SK-N-MC (cell line): ENCODE measurements around the gene ATXN3.

Source experiments
- DNase-seq: peaks from one replicate; pipeline ENCODE4 v3.0.0-alpha.2; 2011; ENCODE audit warnings: low read depth, low spot score
- H3K27ac ChIP-seq: fragments of 200-600 bp; sonication (generic); 2 replicates; pipeline ENCODE4 v1.5.1; 2016; ENCODE audit warnings: mixed run types
- H3K36me3 ChIP-seq: fragments of 200-600 bp; sonication (generic); 2 replicates; pipeline ENCODE4 v1.6.1; 2017; ENCODE audit warnings: antibody characterized with exemption, low read length, mixed read lengths; ENCODE audit not compliant: insufficient read depth
- H3K4me3 ChIP-seq: fragments of 200-600 bp; sonication (generic); 2 replicates; pipeline ENCODE4 v1.5.1; 2016
- H3K9ac ChIP-seq: fragments of 200-600 bp; sonication (generic); 2 replicates; pipeline ENCODE4 v1.8.0; 2017; ENCODE audit warnings: mixed run types, mixed read lengths; ENCODE audit not compliant: insufficient read length
- H3K9me3 ChIP-seq: fragments of 200-600 bp; sonication (generic); 2 replicates; pipeline ENCODE4 v1.6.1; 2017; ENCODE audit warnings: low read depth, mild to moderate bottlenecking, antibody characterized with exemption, low read length, moderate library complexity, mixed read lengths
- EZH2 ChIP-seq: fragments of 200-600 bp; sonication (generic); IDR thresholded peaks from one replicate; pipeline ENCODE4 v1.6.1; 2017; ENCODE audit warnings: antibody characterized with exemption
- FOXP2 ChIP-seq: optimal IDR thresholded peaks from 2 replicates; pipeline ENCODE3; 2011; ENCODE audit warnings: mild to moderate bottlenecking, moderate library complexity; ENCODE audit not compliant: insufficient read depth; ENCODE audit errors: extremely low read length, control extremely low read depth
- POLR2AphosphoS5 ChIP-seq: IDR thresholded peaks from 2 replicates; pipeline ENCODE4 v1.6.1; 2012; ENCODE audit warnings: mild to moderate bottlenecking, low read depth, low read length, borderline replicate concordance

Gene ATXN3

DNA sequence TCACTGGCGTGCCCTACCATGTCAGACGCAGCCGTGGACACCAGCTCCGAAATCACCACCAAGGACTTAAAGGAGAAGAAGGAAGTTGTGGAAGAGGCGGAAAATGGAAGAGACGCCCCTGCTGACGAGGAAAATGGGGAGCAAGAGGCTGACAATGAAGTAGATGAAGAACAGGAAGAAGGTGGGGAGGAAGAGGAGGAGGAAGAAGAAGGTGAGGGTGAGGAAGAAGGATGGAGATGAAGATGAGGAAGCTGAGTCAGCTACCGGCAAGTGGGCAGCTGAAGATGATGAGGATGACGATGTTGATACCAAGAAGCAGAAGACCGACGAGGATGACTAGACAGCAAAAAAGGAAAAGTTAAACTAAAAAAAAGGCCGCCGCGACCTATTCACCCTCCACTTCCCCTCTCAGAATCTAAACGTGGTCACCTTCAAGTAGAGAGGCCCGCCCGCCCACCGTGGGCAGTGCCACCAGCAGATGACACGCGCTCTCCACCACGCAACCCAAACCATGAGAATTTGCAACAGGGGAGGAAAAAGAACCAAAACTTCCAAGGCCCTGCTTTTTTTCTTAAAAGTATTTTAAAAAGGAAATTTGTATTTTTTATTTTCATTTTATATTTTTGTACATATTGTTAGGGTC lies 79.7 kb downstream of the ATXN3 start:
- no peaks in the 10 kb centered on the region for H3K9me3 ChIP-seq
- peaks cover 20% of the 10 kb centered on the region for H3K36me3 ChIP-seq
- H3K4me3 ChIP-seq: no peak overlapping the region
- H3K27ac ChIP-seq: no peak overlapping the region
- H3K9ac ChIP-seq: no peak overlapping the region
- no peak for TF ChIP-seq EZH2
- no peak for TF ChIP-seq FOXP2
- no peak for TF ChIP-seq POLR2AphosphoS5
- DNase-seq: no peak

DNA sequence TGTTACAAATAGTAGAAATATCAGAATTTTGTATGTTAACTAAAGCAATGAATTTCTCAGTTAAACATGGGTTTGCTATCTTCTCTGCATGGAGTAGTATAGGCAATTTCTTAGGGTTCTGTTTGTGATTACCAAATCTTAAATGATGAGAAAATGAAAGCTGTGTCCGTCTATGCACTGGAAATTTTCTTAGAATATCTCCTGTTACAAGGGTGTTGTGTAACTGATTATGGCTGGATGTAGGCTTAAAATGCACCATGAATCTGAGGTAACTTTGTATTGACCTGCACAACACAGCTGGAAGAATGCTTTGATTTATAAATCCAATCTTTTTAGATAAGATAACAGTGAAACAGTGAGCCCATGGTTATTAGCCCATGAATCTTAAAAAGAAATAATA lies 84.3 kb downstream of the ATXN3 start:
- Histone ChIP-seq H3K9ac (no peak overlapping the region), H3K9me3 (no peaks in the 10 kb centered on the region), H3K27ac (no peak overlapping the region), H3K36me3 (peaks cover 19% of the 10 kb centered on the region), H3K4me3 (no peak overlapping the region)
- no peak for DNase-seq
- TF ChIP-seq FOXP2: no peak
- TF ChIP-seq EZH2: no peak
- no peak for TF ChIP-seq POLR2AphosphoS5

DNA sequence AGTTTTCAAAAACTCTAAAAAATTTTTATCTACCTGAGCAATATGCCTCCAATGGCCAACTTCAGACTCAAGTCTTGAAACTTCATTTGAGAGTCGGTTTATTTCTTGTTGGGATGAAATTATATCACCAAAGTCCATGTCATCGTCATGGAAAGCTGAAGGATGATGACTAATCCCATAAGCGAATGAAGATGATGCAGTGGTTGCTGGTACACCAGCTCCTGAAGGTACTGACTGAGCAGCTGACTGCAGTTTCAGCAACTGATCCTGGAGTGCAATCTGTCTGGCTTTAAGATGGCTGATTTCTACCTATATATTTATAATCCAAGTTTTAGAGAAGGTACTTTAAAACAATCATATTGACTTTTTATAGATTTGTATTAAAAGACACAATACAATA lies 84.9 kb downstream of the ATXN3 start:
- H3K36me3 ChIP-seq: peaks cover 24% of the 10 kb centered on the region
- no peak for TF ChIP-seq FOXP2
- no peak for TF ChIP-seq POLR2AphosphoS5
- no peak for TF ChIP-seq EZH2

DNA sequence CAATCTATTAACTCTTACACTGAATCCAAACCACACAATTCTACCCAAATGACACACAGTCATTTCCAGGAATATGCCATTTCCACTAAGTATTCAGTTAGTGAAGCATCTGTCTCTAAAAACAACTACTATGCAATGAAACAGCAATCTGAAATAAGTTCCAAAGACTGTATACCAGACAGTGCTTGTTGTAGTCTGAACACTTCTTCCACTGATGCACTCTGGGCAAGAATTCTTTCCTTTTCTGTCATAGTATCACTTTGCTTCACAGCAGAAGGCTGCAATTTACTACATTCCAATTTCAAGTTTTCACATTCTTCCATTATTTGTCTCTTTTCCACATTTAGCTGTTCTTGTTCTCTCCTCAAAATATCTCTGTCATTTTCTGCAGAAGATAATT lies 92.3 kb downstream of the ATXN3 start:
- Histone ChIP-seq H3K9ac (no peak overlapping the region), H3K27ac (no peak overlapping the region), H3K36me3 (peaks cover 36% of the 10 kb centered on the region), H3K4me3 (no peak overlapping the region), H3K9me3 (no peaks in the 10 kb centered on the region)
- TF ChIP-seq FOXP2 (no peak), EZH2 (no peak), POLR2AphosphoS5 (no peak)
- DNase-seq: no peak

More for the DNA sequence above, 84.9 kb downstream of the ATXN3 start:
- DNase-seq: no peak
- no peaks in the 10 kb centered on the region for H3K9me3 ChIP-seq
- H3K4me3 ChIP-seq: no peak overlapping the region
- H3K9ac ChIP-seq: no peak overlapping the region
- no peak overlapping the region for H3K27ac ChIP-seq

DNA sequence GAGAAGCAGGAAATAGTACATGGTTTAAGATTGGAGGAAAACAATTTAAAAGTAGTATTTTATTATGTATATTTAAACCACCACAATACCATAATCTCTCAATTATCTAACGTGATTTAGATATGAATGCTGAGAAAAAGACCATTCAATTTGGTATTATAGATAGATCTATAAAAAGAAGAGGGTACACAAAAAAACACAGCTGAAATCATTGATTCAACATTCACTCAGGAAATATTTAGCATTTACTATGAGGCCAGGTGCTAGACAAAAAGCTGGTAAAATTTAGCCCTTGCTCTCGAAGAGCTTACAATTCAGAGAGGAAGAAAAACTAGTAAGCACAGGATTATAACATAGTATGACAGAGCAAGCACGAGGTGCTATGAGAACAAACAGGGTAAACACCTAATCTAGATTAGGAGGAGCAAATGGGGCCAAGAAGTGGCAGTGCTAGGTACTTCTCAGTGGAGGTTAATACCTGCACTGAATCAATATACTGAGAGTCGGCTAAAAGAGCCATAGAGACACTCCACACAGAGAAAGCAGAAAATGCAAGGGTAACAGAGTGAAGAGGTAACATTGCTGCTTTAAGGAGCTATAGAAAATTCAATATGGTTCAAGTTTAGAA lies 94.1 kb downstream of the ATXN3 start:
- no peak for TF ChIP-seq EZH2
- TF ChIP-seq POLR2AphosphoS5: no peak
- no peak for TF ChIP-seq FOXP2
- H3K9ac ChIP-seq: no peak overlapping the region
- no peak overlapping the region for H3K27ac ChIP-seq
- peaks cover 47% of the 10 kb centered on the region for H3K36me3 ChIP-seq
- no peaks in the 10 kb centered on the region for H3K9me3 ChIP-seq
- H3K4me3 ChIP-seq: no peak overlapping the region
- no peak for DNase-seq

DNA sequence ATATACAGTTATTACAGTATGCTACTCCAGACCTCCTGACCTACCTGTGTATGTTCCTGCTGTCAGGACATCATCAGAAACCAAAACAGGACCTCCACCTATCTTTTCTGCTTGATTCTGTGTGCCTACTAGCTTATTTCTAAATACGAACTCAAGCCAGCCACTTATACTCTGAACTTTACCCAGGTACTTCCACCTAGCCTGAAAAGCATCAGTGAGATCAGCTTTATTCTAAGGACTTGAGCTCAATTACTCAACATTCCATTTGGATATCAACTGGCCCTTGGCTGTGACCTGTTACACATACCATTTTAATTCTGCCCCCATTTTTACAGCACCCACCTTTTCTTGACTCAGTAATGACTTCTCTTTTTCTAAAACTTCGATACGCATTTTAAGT lies 95.7 kb downstream of the ATXN3 start:
- TF ChIP-seq FOXP2 (no peak), EZH2 (no peak), POLR2AphosphoS5 (no peak)
- Histone ChIP-seq H3K36me3 (peaks cover 40% of the 10 kb centered on the region), H3K4me3 (no peak overlapping the region), H3K9me3 (no peaks in the 10 kb centered on the region), H3K27ac (no peak overlapping the region), H3K9ac (no peak overlapping the region)
- DNase-seq: no peak

DNA sequence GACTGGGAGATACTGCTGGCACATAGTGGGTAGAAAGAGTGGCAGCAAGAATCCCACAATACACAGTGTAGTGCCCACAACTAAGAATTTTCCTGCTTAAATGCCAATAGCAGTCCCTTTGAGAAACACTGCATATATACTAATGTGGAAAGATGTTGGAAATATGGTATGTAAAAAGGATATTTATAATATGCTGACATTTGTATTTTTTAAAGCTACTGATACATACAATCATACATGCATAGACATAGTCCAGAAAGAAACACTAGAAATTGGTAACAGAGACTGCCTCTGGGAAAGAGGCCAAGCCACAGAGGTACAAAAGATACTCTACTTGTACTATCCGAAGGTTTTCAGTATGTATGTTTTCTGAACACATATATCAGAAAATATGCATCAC lies 96.8 kb downstream of the ATXN3 start:
- no peaks in the 10 kb centered on the region for H3K9me3 ChIP-seq
- H3K9ac ChIP-seq: no peak overlapping the region
- DNase-seq: no peak
- H3K36me3 ChIP-seq: peaks cover 49% of the 10 kb centered on the region
- no peak overlapping the region for H3K4me3 ChIP-seq
- H3K27ac ChIP-seq: no peak overlapping the region
- TF ChIP-seq EZH2 (no peak), FOXP2 (no peak)
